Forelimb muscle (tissue), 1 donor: Measurements from ENCODE around the gene SEMA5B. TPM values are rescaled to one million over a fixed set of nuclear protein-coding genes. Genes with fewer than 3 reads are reported as not detected.

Experiments used
- DNase-seq: peaks from one replicate; pipeline ENCODE4 v3.0.0-alpha.2; 2013; ENCODE audit warnings: low read depth
- polyA plus RNA-seq: library from polyadenylated mRNA; unstranded; fragments of 120-200 nt; gene quantifications from one replicate; pipeline ENCODE4 v1.2.1, GENCODE V29; 2013; ENCODE audit not compliant: insufficient read length

The SEMA5B gene
- polyA plus RNA-seq, 1 donor, result 22.3 TPM

- no peak for DNase-seq
Observed at GRCh38 chr3:122973893-122974615, 53.5 kb downstream of the SEMA5B start.

GRCh38 chr3:122972141-122972540 is 55.4 kb downstream of the SEMA5B start:
- no peak for DNase-seq

- no peak for DNase-seq
Observed at GRCh38 chr3:122969585-122970469, 57.7 kb downstream of the SEMA5B start.

- DNase-seq, result no peak
Observed at GRCh38 chr3:122967765-122968164, 59.8 kb downstream of the SEMA5B start.

- no peak for DNase-seq
Observed at GRCh38 chr3:122967356-122967755, 60.2 kb downstream of the SEMA5B start.

- no peak for DNase-seq
Observed at GRCh38 chr3:122966045-122966444, 61.5 kb downstream of the SEMA5B start.

- DNase-seq, result no peak
Observed at GRCh38 chr3:122964811-122965210, 62.8 kb downstream of the SEMA5B start.

- no peak for DNase-seq
Observed at GRCh38 chr3:122962149-122962548, 65.4 kb downstream of the SEMA5B start.

GRCh38 chr3:122961146-122961545 is 66.4 kb downstream of the SEMA5B start:
- DNase-seq, result no peak

GRCh38 chr3:122960652-122961051 is 66.9 kb downstream of the SEMA5B start:
- no peak for DNase-seq

- DNase-seq, result no peak
Observed at GRCh38 chr3:122959339-122959738, 68.2 kb downstream of the SEMA5B start.

GRCh38 chr3:122957707-122958689 is 69.6 kb downstream of the SEMA5B start:
- no peak for DNase-seq

- no peak for DNase-seq
Observed at GRCh38 chr3:122956693-122957455, 70.7 kb downstream of the SEMA5B start.

GRCh38 chr3:122955916-122956692 is 71.5 kb downstream of the SEMA5B start:
- DNase-seq, result no peak

GRCh38 chr3:122952520-122952919 is 75.0 kb downstream of the SEMA5B start:
- no peak for DNase-seq

- no peak for DNase-seq
Observed at GRCh38 chr3:122948408-122948807, 79.2 kb downstream of the SEMA5B start.

GRCh38 chr3:122947738-122948137 is 79.8 kb downstream of the SEMA5B start:
- DNase-seq, result no peak

- no peak for DNase-seq
Observed at GRCh38 chr3:122947196-122947595, 80.4 kb downstream of the SEMA5B start.

GRCh38 chr3:122946185-122946584 is 81.4 kb downstream of the SEMA5B start:
- no peak for DNase-seq

- no peak for DNase-seq
Observed at GRCh38 chr3:122945230-122945629, 82.3 kb downstream of the SEMA5B start.
